Right atrium auricular region (tissue), 2 donors: ENCODE measurements around the gene ZNF334. TPM values are rescaled to one million over a fixed set of nuclear protein-coding genes. Genes with fewer than 3 reads are reported as not detected.

Experiments used
- DNase-seq: peaks from one replicate; pipeline ENCODE4 v3.0.0-alpha.2; 2019; ENCODE audit warnings: low spot score
- H3K27ac ChIP-seq, 2 donors: fragments of 200-600 bp; sonication (generic); 1 replicate in 1 of 2; 2 replicates in 1 of 2; pipeline ENCODE4 v1.5.1; 2016 to 2019
- H3K27me3 ChIP-seq, 2 donors: fragments of 200-600 bp; sonication (generic); one replicate each; pipeline versions ENCODE4 v1.5.1 to v1.6.0; 2017 to 2019
- H3K36me3 ChIP-seq: fragments of 200-600 bp; sonication (generic); one replicate; pipeline ENCODE4 v1.5.1; 2016
- H3K4me1 ChIP-seq, 2 donors: fragments of 200-600 bp; sonication (generic); one replicate each; pipeline versions ENCODE4 v1.5.1 to v1.6.0; 2017 to 2019
- H3K4me3 ChIP-seq, 2 donors: fragments of 200-600 bp; sonication (generic); 1 replicate in 1 of 2; 2 replicates in 1 of 2; pipeline ENCODE4 v1.5.1; 2017 to 2019; ENCODE audit warnings: mild to moderate bottlenecking in 1 of 2, moderate library complexity in 1 of 2
- H3K9me3 ChIP-seq, 2 donors: fragments of 200-600 bp; sonication (generic); one replicate each; pipeline ENCODE4 v1.5.1; 2019
- CTCF ChIP-seq, 2 donors: fragments of 200-600 bp; sonication (generic); IDR thresholded peaks; one replicate each; pipeline ENCODE4 v1.5.1; 2019; ENCODE audit warnings: antibody characterized with exemption in 2 of 2
- total RNA-seq, 2 donors: library from RNA; depleted of rRNA; stranded (reverse); fragments of >200 nt; gene quantifications; one replicate each; pipeline ENCODE4 v1.1.0, GENCODE V29; 2016

ZNF334 gene
- total RNA-seq, 2 donors from 2014 or later: 0.79 to 1.3 TPM

DNA sequence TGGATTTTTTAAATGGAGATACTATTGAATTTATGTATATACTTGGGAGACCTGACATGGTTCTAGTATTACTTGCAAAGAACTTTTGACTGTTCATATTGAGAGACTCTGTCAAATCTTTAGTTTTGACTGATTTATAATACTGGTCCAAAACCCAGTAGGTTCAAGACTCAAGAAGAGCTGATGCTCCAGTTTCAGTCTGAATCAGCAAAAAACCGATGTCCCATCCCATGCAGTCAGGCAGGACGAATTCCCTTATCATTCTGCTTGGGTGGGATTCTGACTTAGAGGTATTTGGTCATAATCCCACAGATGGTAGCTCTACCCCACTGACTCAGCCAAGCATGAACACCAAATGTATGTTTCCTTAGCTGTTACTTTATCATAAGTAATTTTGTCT, 29.5 kb downstream of the ZNF334 start:
- no peak overlapping the region for H3K27ac ChIP-seq
- no peak overlapping the region for H3K4me3 ChIP-seq
- no peak for TF ChIP-seq CTCF (IDR thresholded peaks at IDR 0.05)
- H3K4me1 ChIP-seq: no peaks in the 10 kb centered on the region
- no peaks in the 10 kb centered on the region for H3K9me3 ChIP-seq
- H3K27me3 ChIP-seq: no peaks in the 10 kb centered on the region
- DNase-seq: no peak
- no peaks in the 10 kb centered on the region for H3K36me3 ChIP-seq

DNA sequence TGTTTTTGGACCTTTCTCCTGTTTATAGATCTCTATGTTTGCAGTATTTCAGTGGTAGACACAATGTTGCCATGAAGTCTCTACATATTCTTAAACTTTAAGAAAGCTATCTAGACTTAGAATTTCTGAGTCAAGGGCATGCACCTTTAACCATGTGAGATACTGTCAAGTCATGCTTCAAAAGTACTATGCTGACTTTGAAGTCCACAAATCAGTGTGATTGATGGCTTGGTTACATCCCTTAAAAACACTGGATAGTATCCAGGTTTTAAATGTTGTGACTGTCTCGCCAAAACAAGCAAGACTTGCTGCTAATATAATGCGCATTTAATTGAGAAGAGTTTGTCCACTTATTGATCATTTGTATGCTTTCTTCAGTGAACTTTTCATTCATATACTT, 30.5 kb downstream of the ZNF334 start:
- H3K27me3 ChIP-seq: no peaks in the 10 kb centered on the region
- no peaks in the 10 kb centered on the region for H3K4me1 ChIP-seq
- no peaks in the 10 kb centered on the region for H3K9me3 ChIP-seq
- no peak for DNase-seq
- TF ChIP-seq CTCF (IDR thresholded peaks at IDR 0.05): no peak
- no peak overlapping the region for H3K27ac ChIP-seq
- H3K36me3 ChIP-seq: no peaks in the 10 kb centered on the region
- no peak overlapping the region for H3K4me3 ChIP-seq

GRCh38 chr20:46477640-46478039, 35.7 kb downstream of the ZNF334 start:
- H3K9me3 ChIP-seq: no peaks in the 10 kb centered on the region
- H3K4me3 ChIP-seq: no peak overlapping the region
- no peaks in the 10 kb centered on the region for H3K4me1 ChIP-seq
- H3K27ac ChIP-seq: no peak overlapping the region
- no peaks in the 10 kb centered on the region for H3K36me3 ChIP-seq
- TF ChIP-seq CTCF (IDR thresholded peaks at IDR 0.05): no peak
- DNase-seq: no peak
- H3K27me3 ChIP-seq: no peaks in the 10 kb centered on the region

DNA sequence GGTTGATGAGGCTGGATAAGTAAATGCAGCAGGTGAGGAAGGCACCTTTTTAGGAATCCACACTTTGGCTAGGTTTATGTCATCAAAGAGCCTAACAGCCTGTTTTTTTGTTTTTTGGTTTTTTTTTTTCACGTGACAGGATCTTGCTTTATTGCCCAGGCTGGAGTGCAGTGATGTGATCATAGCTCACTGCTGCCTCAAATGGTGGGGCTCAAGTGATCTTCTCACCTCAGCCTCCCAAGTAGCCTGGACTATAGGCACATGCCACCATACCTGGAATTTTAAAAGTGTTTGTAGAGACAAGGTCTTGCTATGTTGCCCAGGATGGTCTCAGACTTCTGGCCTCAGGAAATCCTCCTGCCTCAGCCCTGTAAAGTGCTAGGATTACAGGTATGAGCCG, 36.1 kb downstream of the ZNF334 start:
- H3K36me3 ChIP-seq: no peaks in the 10 kb centered on the region
- no peak overlapping the region for H3K4me3 ChIP-seq
- no peaks in the 10 kb centered on the region for H3K9me3 ChIP-seq
- no peaks in the 10 kb centered on the region for H3K27me3 ChIP-seq
- no peak overlapping the region for H3K27ac ChIP-seq
- no peak for TF ChIP-seq CTCF (IDR thresholded peaks at IDR 0.05)
- DNase-seq: no peak
- no peaks in the 10 kb centered on the region for H3K4me1 ChIP-seq

- no peak for TF ChIP-seq CTCF (IDR thresholded peaks at IDR 0.05)
- no peak for DNase-seq
- no peak overlapping the region for H3K27ac ChIP-seq
- H3K4me1 ChIP-seq: no peaks in the 10 kb centered on the region
- no peaks in the 10 kb centered on the region for H3K36me3 ChIP-seq
- no peak overlapping the region for H3K4me3 ChIP-seq
- H3K27me3 ChIP-seq: no peaks in the 10 kb centered on the region
- no peaks in the 10 kb centered on the region for H3K9me3 ChIP-seq
Measured at GRCh38 chr20:46468508-46468907, 44.9 kb downstream of the ZNF334 start.

DNA sequence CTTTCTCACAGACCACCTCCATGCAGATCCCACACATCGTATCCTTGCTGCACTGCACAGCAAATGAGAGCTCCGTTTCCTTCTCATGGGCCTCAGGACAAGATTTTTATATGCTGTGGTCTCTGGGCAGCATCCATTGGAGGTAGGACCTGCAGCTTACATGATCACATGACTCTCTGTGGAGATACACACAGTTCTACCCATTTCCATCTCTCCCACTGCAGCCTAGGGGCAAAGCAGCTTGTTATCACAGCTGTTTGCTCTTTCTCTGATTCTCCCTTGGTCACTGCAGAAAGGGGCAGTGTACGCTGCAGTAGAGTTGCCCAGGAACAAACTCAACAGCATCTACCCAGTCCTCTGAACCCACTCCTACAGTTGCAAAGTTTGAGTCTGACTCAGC, 48.9 kb downstream of the ZNF334 start:
- TF ChIP-seq CTCF (IDR thresholded peaks at IDR 0.05): no peak
- H3K27me3 ChIP-seq: no peaks in the 10 kb centered on the region
- no peak for DNase-seq

More for the DNA sequence above, 48.9 kb downstream of the ZNF334 start:
- no peaks in the 10 kb centered on the region for H3K36me3 ChIP-seq
- no peaks in the 10 kb centered on the region for H3K4me1 ChIP-seq
- no peak overlapping the region for H3K27ac ChIP-seq
- H3K9me3 ChIP-seq: no peaks in the 10 kb centered on the region
- no peak overlapping the region for H3K4me3 ChIP-seq
